GM21528 (cell line): Measurements from ENCODE around the gene PAXIP1.
"Not testable (repeated sequence)": the region's sequence is repeated elsewhere in the genome, so short reads cannot be mapped to it uniquely, and the experiment has no call there.

ENCODE experiments used
- ATAC-seq: cut with Tn5 transposase; IDR thresholded peaks from one replicate; pipeline ENCODE4 v1.9.1; 2021; ENCODE audit warnings: mild to moderate bottlenecking, moderate library complexity; ENCODE audit not compliant: unreplicated experiment, low FRiP score

PAXIP1 gene

DNA sequence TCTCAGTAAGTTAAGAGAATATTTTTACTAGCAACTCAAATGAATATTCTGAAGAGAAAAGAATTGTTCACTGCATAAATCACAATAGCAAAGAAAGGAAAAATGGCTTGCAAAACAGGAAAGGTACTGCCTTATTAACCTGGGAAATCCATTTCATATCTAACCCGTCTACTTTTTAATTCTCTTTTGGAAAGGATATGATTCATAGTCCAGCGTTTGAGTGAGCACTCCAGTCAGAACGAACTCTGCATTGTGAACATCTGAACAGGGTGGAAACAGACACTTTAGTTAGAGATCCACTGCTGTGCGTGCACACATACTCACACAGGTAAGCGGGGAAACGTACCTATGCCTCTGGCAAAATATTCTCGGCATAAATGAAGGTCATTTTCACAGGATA is 56.8 kb downstream of the PAXIP1 start:
- ATAC-seq: no peak

- no peak for ATAC-seq
Measured at GRCh38 chr7:154943906-154944305, 59.0 kb downstream of the PAXIP1 start.

DNA sequence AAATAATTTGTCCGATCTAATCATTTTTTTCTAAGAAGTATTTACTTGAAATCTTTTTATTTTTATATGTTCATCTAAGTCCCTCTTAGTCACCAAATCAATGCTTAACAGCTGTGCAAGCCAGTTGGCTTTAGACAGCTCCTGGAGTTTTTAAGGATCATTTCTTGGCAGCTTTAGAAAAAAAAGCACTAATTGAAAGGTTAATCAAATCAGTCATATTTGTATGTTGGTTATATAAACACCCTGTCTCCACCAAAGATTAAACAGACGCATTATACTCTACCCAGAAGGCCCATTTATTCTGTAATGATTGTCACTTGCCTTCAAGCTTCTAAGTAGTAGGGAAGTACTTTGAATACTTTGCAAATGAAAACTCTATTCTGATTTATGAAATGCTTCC is 60.2 kb downstream of the PAXIP1 start:
- no peak for ATAC-seq

GRCh38 chr7:154937837-154938236 is 65.1 kb downstream of the PAXIP1 start:
- no peak for ATAC-seq

GRCh38 chr7:154934353-154934952 is 68.5 kb downstream of the PAXIP1 start:
- not testable (repeated sequence) for ATAC-seq

DNA sequence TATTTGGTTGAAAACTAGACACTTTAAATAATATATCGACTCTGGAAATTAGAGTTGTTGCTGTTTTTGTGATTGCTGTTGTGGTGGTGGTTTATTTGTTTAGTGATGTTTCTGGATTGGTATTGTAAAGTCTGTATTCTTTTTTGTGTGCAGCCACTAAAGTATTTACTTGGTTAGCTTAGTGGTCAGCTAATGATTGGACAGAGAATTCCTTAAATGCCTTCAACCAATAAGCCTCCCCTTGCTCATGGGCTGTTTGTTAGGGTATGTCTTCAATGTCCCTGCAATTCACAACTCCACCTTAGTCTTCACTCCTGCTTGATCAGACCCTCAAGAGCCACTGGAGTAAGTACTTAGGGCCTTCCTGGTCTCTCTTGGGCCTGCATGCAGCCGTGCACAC is 71.0 kb downstream of the PAXIP1 start:
- ATAC-seq: no peak

DNA sequence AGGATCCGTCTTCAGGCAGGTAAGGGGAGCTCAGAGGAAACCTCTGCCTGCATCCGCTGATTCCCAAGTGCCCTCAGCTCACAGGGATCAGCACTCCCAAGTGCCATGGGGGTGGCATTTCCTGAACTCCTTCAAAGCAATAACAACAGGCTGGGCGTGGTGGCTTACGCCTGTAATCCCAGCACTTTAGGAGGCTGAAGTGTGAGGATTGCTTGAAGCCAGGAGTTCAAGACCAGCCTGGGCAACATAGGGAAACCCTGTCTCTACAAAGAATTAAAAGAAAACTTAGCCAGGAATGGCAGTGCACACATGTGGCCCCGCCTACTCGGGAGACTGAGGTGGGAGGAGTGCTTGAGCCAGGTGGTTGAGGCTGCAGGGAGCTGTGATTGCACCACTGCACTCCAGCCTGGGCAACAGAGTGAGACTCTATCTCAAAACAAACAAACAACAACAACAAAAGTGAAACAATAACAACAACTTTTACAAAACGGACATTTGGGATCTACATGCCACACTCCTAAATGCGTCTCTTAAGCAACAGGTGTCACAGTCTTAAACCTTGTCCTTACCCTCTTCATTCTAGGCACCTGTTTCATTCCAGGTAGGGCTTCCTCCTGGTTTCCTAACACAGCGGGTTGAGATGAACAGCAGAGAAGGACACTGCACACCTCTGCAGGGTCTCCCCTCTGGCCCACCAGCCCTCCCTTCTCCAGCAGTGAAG is 73.8 kb downstream of the PAXIP1 start:
- peak; percentile 4 for ATAC-seq

- peak; percentile 83 for ATAC-seq
Measured at GRCh38 chr7:154928136-154929005, 74.6 kb downstream of the PAXIP1 start.

DNA sequence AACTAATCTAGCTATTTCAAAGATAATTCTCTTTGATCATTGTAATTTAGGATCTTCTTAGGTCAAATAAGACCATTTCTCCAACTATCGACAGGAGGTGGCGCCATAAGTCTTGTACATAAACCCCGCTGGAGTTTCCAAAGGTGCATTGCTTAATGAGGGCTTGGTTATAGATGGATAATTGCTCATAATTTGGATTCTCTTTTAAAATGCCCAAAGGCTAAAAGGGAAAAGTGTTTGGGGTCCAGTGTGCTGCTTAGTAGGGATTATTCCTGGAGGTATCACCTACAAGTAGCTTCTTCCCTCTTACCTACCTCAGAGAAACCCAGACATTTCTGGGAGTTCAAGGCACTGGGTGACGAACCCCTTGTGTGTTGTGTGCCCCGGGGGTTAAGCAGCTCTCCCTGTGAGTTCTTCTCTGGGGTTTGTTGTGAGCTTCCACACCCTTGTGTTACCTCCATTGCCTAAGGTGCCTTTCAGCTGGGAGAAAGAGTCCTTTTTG is 75.2 kb downstream of the PAXIP1 start:
- peak; percentile 48 for ATAC-seq

DNA sequence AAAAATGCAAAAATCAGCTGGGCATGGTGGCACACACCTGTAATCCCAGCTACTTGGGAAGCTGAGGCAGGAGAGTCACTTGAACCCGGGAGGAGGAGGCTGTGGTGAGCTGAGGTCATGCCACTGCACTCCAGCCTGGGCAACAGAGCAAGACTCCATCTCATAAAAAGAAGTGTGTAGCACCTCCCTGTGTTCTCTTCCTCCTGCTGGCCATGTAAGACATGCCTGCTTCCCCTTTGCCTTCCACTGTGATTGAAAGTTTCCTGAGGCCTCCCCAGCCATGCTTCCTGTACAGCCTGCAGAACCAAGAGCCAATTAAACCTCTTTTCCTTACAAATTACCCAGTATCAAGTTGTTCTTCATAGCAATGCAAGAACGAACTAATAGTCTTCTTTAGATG is 80.5 kb downstream of the PAXIP1 start:
- ATAC-seq: not testable (repeated sequence)

GRCh38 chr7:154919344-154920225 is 83.3 kb downstream of the PAXIP1 start:
- ATAC-seq: no peak

- ATAC-seq: no peak
Measured at GRCh38 chr7:154918741-154919140, 84.2 kb downstream of the PAXIP1 start.

- ATAC-seq: no peak
Measured at GRCh38 chr7:154918266-154918665, 84.7 kb downstream of the PAXIP1 start.

DNA sequence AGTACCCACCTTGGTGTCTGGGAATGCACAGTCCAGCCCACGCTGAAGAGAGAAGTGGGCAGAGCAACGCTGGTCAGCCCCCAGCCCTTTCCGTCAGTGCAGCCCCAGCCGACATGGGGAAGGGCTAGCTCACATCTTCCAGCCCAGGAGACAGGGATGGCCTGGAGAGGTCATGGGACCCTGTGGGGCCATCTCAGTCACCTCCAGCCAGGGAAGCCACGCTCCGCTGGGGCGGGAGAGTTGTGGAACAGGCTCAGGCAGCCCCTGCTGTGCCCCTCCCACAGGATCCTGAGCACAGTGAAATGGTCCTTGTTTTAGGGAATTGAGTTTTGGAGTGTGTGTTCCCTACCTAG is 85.1 kb downstream of the PAXIP1 start:
- no peak for ATAC-seq

- no peak for ATAC-seq
Measured at GRCh38 chr7:154916856-154917807, 85.8 kb downstream of the PAXIP1 start.

DNA sequence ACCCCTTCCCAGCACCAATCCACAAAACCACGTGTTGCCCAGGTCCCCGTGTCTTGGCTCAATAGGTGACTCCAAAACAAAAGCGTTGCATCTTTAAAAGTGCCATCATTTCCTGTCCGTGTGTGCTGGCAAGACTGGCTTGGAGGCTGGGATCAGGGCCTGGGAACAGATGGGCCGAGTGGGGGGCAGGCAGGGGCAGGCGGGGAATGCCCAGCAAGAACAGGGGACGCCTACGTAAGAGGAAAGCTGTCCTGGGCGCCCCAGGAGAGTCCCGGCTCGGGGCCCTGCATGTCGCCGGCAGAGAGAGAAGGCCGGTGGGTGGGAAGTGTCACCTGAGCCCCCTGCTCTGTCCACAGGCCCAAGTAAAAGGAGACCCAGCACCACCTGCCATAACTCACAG is 86.5 kb downstream of the PAXIP1 start:
- no peak for ATAC-seq

DNA sequence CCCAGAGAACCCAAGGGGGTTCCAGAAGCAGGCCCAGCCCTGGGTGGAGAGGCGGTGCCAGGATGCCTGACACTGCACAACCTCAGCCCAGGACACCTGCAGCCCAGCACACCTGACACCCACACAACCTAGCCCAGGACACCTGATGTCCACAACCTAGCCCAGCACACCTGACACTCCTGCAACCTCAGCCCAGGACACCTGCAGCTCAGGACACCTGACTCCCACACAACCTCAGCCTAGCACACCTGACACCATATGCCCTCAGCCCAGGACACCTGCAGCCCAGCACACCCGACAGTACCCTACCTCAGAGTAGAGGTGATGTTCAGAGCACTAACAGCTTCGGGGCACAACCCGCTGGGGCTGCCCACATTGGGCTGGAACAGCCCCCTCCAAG is 87.3 kb downstream of the PAXIP1 start:
- ATAC-seq: no peak

GRCh38 chr7:154914996-154915380 is 87.9 kb downstream of the PAXIP1 start:
- no peak for ATAC-seq

GRCh38 chr7:154914308-154914995 is 88.5 kb downstream of the PAXIP1 start:
- no peak for ATAC-seq
